ENCODE data around the gene CLPTM1L. TPM values are rescaled to one million over a fixed set of nuclear protein-coding genes. Genes with fewer than 3 reads are reported as not detected.

Gene CLPTM1L
- total and polyA plus RNA-seq, 2 donors (not counting 1 experiment from before 2014, with no cell fraction given): 78.4 to 99.9 TPM

DNA sequence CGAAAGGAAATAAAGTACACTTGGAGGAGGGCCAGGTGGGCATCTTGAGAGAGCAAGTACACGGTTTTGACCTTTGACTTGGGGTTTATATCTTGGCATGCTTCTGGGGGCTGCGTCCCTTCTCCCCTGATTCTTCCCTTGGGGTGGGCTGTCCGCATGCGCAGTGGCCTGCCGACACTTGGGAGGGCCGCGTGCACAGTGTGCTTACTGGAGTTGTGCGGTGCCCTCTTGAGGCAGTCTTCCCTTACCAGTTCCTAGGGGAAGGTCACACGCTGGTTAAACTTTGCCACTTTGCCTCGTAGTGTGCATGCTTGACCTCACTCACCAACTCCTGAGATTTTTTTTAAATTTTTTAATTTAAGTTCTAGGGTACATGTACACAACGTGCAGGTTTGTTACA lies 4.3 kb upstream of the CLPTM1L start:
- H3K4me2 ChIP-seq (replicated peaks; ENCODE audit: low read depth, low read length, poor library complexity, severe bottlenecking): no peak overlapping the region
- no peaks in the 10 kb centered on the region for H4K20me1 ChIP-seq (ENCODE audit: control insufficient read depth, insufficient read depth, low read length, poor library complexity, severe bottlenecking)
- ChIA-PET POLR2A (no interaction called here), CTCF (no interaction called here)
- H2AFZ ChIP-seq (ENCODE audit: insufficient read depth, low read depth, low read length, poor library complexity, severe bottlenecking): no peak overlapping the region
- H3K27me3 ChIP-seq (replicated peaks in 1 of 4; ENCODE audit: control extremely low read depth in 1 of 4, control insufficient read depth in 3 of 4, insufficient read depth in 4 of 4, low read length in 3 of 4): no peaks in the 10 kb centered on the region
- no peaks in the 10 kb centered on the region for H3K9me3 Mint-ChIP-seq (ENCODE audit: insufficient read depth)
- peaks cover 12% of the 10 kb centered on the region for H3K79me2 ChIP-seq (ENCODE audit: control insufficient read depth, insufficient read depth, low read length)
- DNase-seq (no peak), ATAC-seq (ENCODE audit: low read depth) (no peak)
- no peaks in the 10 kb centered on the region for H3K27me3 Mint-ChIP-seq
- no peak overlapping the region for H3K27ac Mint-ChIP-seq
- peaks cover 11% of the 10 kb centered on the region for H3K4me1 Mint-ChIP-seq
- H3K4me1 ChIP-seq (ENCODE audit: control insufficient read depth in 2 of 2, insufficient read depth in 2 of 2, low read length in 2 of 2): peaks cover 7 to 12% of the 10 kb centered on the region in 2 donors
- no peaks in the 10 kb centered on the region for H3K9me3 ChIP-seq (ENCODE audit: control extremely low read depth in 1 of 3, control insufficient read depth in 2 of 3, insufficient read depth in 1 of 3, low read length in 2 of 3)
- TF ChIP-seq EZH2 (IDR thresholded peaks at IDR 0.05; ENCODE audit: borderline replicate concordance, insufficient read depth, low read depth, low read length, poor library complexity, severe bottlenecking): no peak
- TF ChIP-seq, protein P1, sequence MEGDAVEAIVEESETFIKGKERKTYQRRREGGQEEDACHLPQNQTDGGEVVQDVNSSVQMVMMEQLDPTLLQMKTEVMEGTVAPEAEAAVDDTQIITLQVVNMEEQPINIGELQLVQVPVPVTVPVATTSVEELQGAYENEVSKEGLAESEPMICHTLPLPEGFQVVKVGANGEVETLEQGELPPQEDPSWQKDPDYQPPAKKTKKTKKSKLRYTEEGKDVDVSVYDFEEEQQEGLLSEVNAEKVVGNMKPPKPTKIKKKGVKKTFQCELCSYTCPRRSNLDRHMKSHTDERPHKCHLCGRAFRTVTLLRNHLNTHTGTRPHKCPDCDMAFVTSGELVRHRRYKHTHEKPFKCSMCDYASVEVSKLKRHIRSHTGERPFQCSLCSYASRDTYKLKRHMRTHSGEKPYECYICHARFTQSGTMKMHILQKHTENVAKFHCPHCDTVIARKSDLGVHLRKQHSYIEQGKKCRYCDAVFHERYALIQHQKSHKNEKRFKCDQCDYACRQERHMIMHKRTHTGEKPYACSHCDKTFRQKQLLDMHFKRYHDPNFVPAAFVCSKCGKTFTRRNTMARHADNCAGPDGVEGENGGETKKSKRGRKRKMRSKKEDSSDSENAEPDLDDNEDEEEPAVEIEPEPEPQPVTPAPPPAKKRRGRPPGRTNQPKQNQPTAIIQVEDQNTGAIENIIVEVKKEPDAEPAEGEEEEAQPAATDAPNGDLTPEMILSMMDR (IDR thresholded peaks at IDR 0.05): no peak
- 70% methylated on average over 4 of the region's 12 CpGs for WGBS (ENCODE audit: insufficient coverage)
- H3K36me3 ChIP-seq (replicated peaks in 1 of 2; ENCODE audit: control extremely low read depth in 1 of 2, control insufficient read depth in 1 of 2, extremely low read depth in 1 of 2, insufficient read depth in 2 of 2, low read length in 1 of 2): no peaks in the 10 kb centered on the region
- H3K9ac ChIP-seq (ENCODE audit: low read length): no peak overlapping the region
- no peak overlapping the region for H3K27ac ChIP-seq (ENCODE audit: low read length in 2 of 2)
- no peak overlapping the region for H3K4me3 Mint-ChIP-seq
- intact Hi-C loops (cut with micrococcal nuclease): loop anchor here (10.0 kb wide), 1 partner anchor 136 kb away; no protein-coding TSS in a partner anchor
- H3K4me3 ChIP-seq (ENCODE audit: control extremely low read depth in 1 of 5, extremely low read depth in 1 of 5, insufficient read depth in 1 of 5, low read depth in 2 of 5, low read length in 4 of 5): no peak overlapping the region

DNA sequence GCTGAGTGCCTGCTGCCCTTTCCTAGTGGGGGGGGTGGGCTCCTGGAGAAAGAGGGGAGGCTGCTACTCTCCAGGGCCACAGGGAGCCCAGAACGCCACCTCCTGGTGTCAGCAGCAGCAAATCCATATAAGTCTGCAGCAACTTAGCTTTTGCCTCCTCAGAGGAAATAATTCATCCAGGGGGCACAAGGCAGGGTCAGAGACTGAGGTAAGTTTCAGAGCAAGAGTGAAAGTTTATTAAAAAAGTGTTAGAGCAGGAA lies 4.0 kb upstream of the CLPTM1L start:
- DNase-seq: no peak
- TF ChIP-seq, protein P1 (IDR thresholded peaks at IDR 0.05): no peak
- TF ChIP-seq EZH2 (IDR thresholded peaks at IDR 0.05; ENCODE audit: borderline replicate concordance, insufficient read depth, low read depth, low read length, poor library complexity, severe bottlenecking): no peak
- no peak overlapping the region for H3K9ac ChIP-seq (ENCODE audit: low read length)
- no peak overlapping the region for H3K4me3 Mint-ChIP-seq
- intact Hi-C loops (cut with micrococcal nuclease): loop anchor here (10.0 kb wide), 1 partner anchor 136 kb away; no protein-coding TSS in a partner anchor
- H3K4me2 ChIP-seq (replicated peaks; ENCODE audit: low read depth, low read length, poor library complexity, severe bottlenecking): no peak overlapping the region
- H3K36me3 ChIP-seq (replicated peaks in 1 of 2; ENCODE audit: control extremely low read depth in 1 of 2, control insufficient read depth in 1 of 2, extremely low read depth in 1 of 2, insufficient read depth in 2 of 2, low read length in 1 of 2): no peaks in the 10 kb centered on the region
- no peak for ATAC-seq (ENCODE audit: low read depth)
- no peak overlapping the region for H3K27ac Mint-ChIP-seq
- H3K9me3 Mint-ChIP-seq (ENCODE audit: insufficient read depth): no peaks in the 10 kb centered on the region
- no CpG with 5 or more reads among the region's 1 CpG for WGBS (ENCODE audit: insufficient coverage)
- no peaks in the 10 kb centered on the region for H3K27me3 ChIP-seq (replicated peaks in 1 of 4; ENCODE audit: control extremely low read depth in 1 of 4, control insufficient read depth in 3 of 4, insufficient read depth in 4 of 4, low read length in 3 of 4)
- peaks cover 10 to 15% of the 10 kb centered on the region in 2 donors for H3K4me1 ChIP-seq (ENCODE audit: control insufficient read depth in 2 of 2, insufficient read depth in 2 of 2, low read length in 2 of 2)
- H3K27ac ChIP-seq (ENCODE audit: low read length in 2 of 2): no peak overlapping the region
- H3K27me3 Mint-ChIP-seq: no peaks in the 10 kb centered on the region
- CTCF ChIA-PET: interaction anchor here (5.6 kb wide), 1 partner anchor 31 kb away, joined by 26 read pairs; no protein-coding TSS in a partner anchor
- H3K4me1 Mint-ChIP-seq: peaks cover 14% of the 10 kb centered on the region
- no peaks in the 10 kb centered on the region for H4K20me1 ChIP-seq (ENCODE audit: control insufficient read depth, insufficient read depth, low read length, poor library complexity, severe bottlenecking)
- POLR2A ChIA-PET: no interaction called here
- H2AFZ ChIP-seq (ENCODE audit: insufficient read depth, low read depth, low read length, poor library complexity, severe bottlenecking): no peak overlapping the region
- peaks cover 16% of the 10 kb centered on the region for H3K79me2 ChIP-seq (ENCODE audit: control insufficient read depth, insufficient read depth, low read length)
- H3K9me3 ChIP-seq (ENCODE audit: control extremely low read depth in 1 of 3, control insufficient read depth in 2 of 3, insufficient read depth in 1 of 3, low read length in 2 of 3): no peaks in the 10 kb centered on the region
- no peak overlapping the region for H3K4me3 ChIP-seq (ENCODE audit: control extremely low read depth in 1 of 5, extremely low read depth in 1 of 5, insufficient read depth in 1 of 5, low read depth in 2 of 5, low read length in 4 of 5)
